Measurements from ENCODE around the gene RGS6.

The RGS6 gene

GRCh38 chr14:72525087-72525915, 593.1 kb downstream of the RGS6 start:
- no peak for DNase-seq (ENCODE audit: low read depth)

GRCh38 chr14:72527591-72527990, 595.4 kb downstream of the RGS6 start:
- no peak for DNase-seq (ENCODE audit: low read depth)

GRCh38 chr14:72528059-72528862, 596.0 kb downstream of the RGS6 start:
- DNase-seq (ENCODE audit: low read depth), result no peak

- DNase-seq (ENCODE audit: low read depth), result no peak
Measured at GRCh38 chr14:72528863-72529175, 596.6 kb downstream of the RGS6 start.

- DNase-seq (ENCODE audit: low read depth), result no peak
Measured at GRCh38 chr14:72532686-72533454, 600.6 kb downstream of the RGS6 start.

- DNase-seq (ENCODE audit: low read depth), result no peak
Measured at GRCh38 chr14:72535485-72535884, 603.3 kb downstream of the RGS6 start.

GRCh38 chr14:72538387-72538786, 606.2 kb downstream of the RGS6 start:
- DNase-seq (ENCODE audit: low read depth), result no peak

GRCh38 chr14:72539661-72540315, 607.6 kb downstream of the RGS6 start:
- no peak for DNase-seq (ENCODE audit: low read depth)

GRCh38 chr14:72540836-72541235, 608.6 kb downstream of the RGS6 start:
- DNase-seq (ENCODE audit: low read depth), result no peak

GRCh38 chr14:72541546-72541945, 609.3 kb downstream of the RGS6 start:
- DNase-seq (ENCODE audit: low read depth), result no peak

- no peak for DNase-seq (ENCODE audit: low read depth)
Measured at GRCh38 chr14:72543341-72543740, 611.1 kb downstream of the RGS6 start.

GRCh38 chr14:72544615-72545387, 612.6 kb downstream of the RGS6 start:
- DNase-seq (ENCODE audit: low read depth), result no peak

- no peak for DNase-seq (ENCODE audit: low read depth)
Measured at GRCh38 chr14:72545411-72546311, 613.4 kb downstream of the RGS6 start.

- DNase-seq (ENCODE audit: low read depth), result no peak
Measured at GRCh38 chr14:72546344-72547016, 614.3 kb downstream of the RGS6 start.

GRCh38 chr14:72547999-72548398, 615.8 kb downstream of the RGS6 start:
- DNase-seq (ENCODE audit: low read depth), result no peak

- DNase-seq (ENCODE audit: low read depth), result no peak
Measured at GRCh38 chr14:72549026-72549425, 616.8 kb downstream of the RGS6 start.

GRCh38 chr14:72549854-72550253, 617.6 kb downstream of the RGS6 start:
- DNase-seq (ENCODE audit: low read depth), result no peak

- no peak for DNase-seq (ENCODE audit: low read depth)
Measured at GRCh38 chr14:72550513-72550912, 618.3 kb downstream of the RGS6 start.

GRCh38 chr14:72552236-72552635, 620.0 kb downstream of the RGS6 start:
- DNase-seq (ENCODE audit: low read depth), result no peak

GRCh38 chr14:72553161-72553560, 620.9 kb downstream of the RGS6 start:
- DNase-seq (ENCODE audit: low read depth), result no peak
